ENCODE data around the gene SHISAL1. TPM values are rescaled to one million over a fixed set of nuclear protein-coding genes. Genes with fewer than 3 reads are reported as not detected.
"Not testable (repeated sequence)": the region's sequence is repeated elsewhere in the genome, so short reads cannot be mapped to it uniquely, and the experiment has no call there.

SHISAL1 gene
- total RNA-seq, 4 donors from 2014 or later = 0.47 to 1.9 (median 0.75) TPM

DNA sequence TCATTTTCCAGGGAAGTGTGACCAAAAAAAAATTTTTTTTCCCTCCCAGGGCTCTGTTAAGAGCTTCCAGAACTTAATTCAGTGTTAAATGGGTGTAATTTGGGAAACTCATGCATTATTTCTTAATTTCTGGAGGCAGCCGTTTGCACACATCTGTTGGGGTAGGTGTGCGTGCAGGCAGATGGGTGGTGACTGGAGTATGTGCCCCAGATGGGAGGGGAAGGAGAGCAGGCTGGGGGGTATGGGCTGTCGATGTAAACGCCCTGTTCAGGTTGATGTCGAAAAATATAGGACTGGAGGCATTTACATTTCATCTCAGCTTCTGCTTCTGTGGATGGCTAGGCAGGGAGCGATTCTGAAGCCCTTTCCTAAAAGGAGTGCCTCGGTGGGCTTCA lies 13.7 kb upstream of the SHISAL1 start:
- ATAC-seq (ENCODE audit: low FRiP score) (no peak), DNase-seq (ENCODE audit: low spot score) (no peak)
- TF ChIP-seq, protein P1, sequence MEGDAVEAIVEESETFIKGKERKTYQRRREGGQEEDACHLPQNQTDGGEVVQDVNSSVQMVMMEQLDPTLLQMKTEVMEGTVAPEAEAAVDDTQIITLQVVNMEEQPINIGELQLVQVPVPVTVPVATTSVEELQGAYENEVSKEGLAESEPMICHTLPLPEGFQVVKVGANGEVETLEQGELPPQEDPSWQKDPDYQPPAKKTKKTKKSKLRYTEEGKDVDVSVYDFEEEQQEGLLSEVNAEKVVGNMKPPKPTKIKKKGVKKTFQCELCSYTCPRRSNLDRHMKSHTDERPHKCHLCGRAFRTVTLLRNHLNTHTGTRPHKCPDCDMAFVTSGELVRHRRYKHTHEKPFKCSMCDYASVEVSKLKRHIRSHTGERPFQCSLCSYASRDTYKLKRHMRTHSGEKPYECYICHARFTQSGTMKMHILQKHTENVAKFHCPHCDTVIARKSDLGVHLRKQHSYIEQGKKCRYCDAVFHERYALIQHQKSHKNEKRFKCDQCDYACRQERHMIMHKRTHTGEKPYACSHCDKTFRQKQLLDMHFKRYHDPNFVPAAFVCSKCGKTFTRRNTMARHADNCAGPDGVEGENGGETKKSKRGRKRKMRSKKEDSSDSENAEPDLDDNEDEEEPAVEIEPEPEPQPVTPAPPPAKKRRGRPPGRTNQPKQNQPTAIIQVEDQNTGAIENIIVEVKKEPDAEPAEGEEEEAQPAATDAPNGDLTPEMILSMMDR (IDR thresholded peaks at IDR 0.05) = no peak

GRCh38 chr22:44325718-44326490 lies 13.2 kb upstream of the SHISAL1 start:
- DNase-seq (ENCODE audit: low spot score) (no peak), ATAC-seq (ENCODE audit: low FRiP score) (no peak)
- TF ChIP-seq, protein P1 (IDR thresholded peaks at IDR 0.05) = no peak

DNA sequence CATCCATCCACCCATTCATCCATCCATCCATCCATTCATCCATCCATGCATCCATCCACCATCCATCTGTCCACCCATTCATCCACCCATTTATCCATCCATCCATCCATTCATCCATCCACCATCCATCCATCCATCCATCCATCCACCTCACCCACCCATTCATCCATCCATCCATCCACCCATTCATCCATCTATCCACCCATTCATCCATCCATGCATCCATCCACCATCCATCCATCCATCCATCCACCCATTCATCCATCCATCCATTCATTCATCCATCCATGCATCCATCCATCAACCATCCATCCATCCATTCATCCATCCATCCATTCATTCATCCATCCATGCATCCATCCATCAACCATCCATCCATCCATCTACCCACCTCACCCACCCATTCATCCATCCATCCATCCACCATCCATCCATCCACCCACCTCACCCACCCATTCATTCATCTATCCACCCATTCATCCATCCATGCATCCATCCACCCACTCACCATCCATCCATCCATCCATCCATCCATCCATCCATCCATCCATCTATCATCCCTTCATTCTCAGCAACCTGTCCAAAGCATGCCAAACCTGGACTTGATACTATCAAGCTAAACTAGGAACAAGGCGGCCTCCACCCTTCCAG lies 10.5 kb upstream of the SHISAL1 start:
- DNase-seq (ENCODE audit: low spot score); ATAC-seq (ENCODE audit: low FRiP score): not testable (repeated sequence)

- ATAC-seq (ENCODE audit: low FRiP score) (no peak), DNase-seq (ENCODE audit: low spot score) (no peak)
- TF ChIP-seq, protein P1 (IDR thresholded peaks at IDR 0.05) = no peak
Measured at GRCh38 chr22:44319685-44320084, 6.9 kb upstream of the SHISAL1 start.

DNA sequence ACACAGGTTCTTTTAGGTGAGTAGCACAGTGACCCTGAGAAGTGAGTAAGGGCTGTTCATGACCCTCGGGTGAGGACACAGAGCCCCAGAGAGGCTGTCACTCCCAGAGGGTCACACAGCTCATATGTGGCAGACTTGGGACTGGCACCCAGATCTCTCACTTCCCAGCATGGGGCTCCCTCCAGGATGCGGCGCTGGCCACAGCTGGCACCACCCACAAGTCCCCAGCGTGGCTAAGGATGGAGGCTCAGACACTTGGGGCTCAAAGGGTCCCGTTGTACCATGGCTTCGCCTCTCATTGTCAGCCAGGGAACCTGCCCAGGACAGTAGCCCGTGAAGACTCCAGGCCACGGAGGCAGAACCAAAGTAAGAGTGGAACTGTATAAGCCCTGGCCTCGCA lies 6.0 kb upstream of the SHISAL1 start:
- DNase-seq (ENCODE audit: low spot score) (no peak), ATAC-seq (ENCODE audit: low FRiP score) (no peak)
- TF ChIP-seq, protein P1 (IDR thresholded peaks at IDR 0.05) = no peak

GRCh38 chr22:44317886-44318637 lies 5.3 kb upstream of the SHISAL1 start:
- TF ChIP-seq, protein P1 (IDR thresholded peaks at IDR 0.05) = no peak
- no peak for ATAC-seq (ENCODE audit: low FRiP score)
- DNase-seq (ENCODE audit: low spot score) = no peak

- ATAC-seq (ENCODE audit: low FRiP score) = no peak
- TF ChIP-seq, protein P1 (IDR thresholded peaks at IDR 0.05) = no peak
- DNase-seq (ENCODE audit: low spot score) = no peak
Measured at GRCh38 chr22:44317123-44317444, 4.3 kb upstream of the SHISAL1 start.
